ENCODE results near the gene OR10H5. TPM values are rescaled to one million over a fixed set of nuclear protein-coding genes. Genes with fewer than 3 reads are reported as not detected.
"Not testable (repeated sequence)": the region's sequence is repeated elsewhere in the genome, so short reads cannot be mapped to it uniquely, and the experiment has no call there.

The OR10H5 gene
- total RNA-seq, 2 donors from 2014 or later = not detected

- TF ChIP-seq CTCF (IDR thresholded peaks at IDR 0.05) = no peak
- H3K9me3 ChIP-seq = no peaks in the 10 kb centered on the region
- no peak for DNase-seq (ENCODE audit: low spot score)
- no peak overlapping the region for H3K4me3 ChIP-seq
- no peaks in the 10 kb centered on the region for H3K4me1 ChIP-seq
- H3K27me3 ChIP-seq = no peaks in the 10 kb centered on the region
- no peaks in the 10 kb centered on the region for H3K36me3 ChIP-seq
- no peak overlapping the region for H3K27ac ChIP-seq
Observed at GRCh38 chr19:15790096-15790495, 2.6 kb downstream of the OR10H5 start.

- H3K36me3 ChIP-seq = not testable (repeated sequence)
Observed at GRCh38 chr19:15794279-15794678, 6.8 kb downstream of the OR10H5 start.

GRCh38 chr19:15810335-15810734 lies 22.9 kb downstream of the OR10H5 start:
- no peak for DNase-seq (ENCODE audit: low spot score)

More at GRCh38 chr19:15794279-15794678, 6.8 kb downstream of the OR10H5 start:
- H3K4me1 ChIP-seq; H3K9me3 ChIP-seq; DNase-seq (ENCODE audit: low spot score); H3K4me3 ChIP-seq; H3K27ac ChIP-seq; H3K27me3 ChIP-seq: not testable (repeated sequence)

GRCh38 chr19:15811476-15811875 lies 24.0 kb downstream of the OR10H5 start:
- no peaks in the 10 kb centered on the region for H3K36me3 ChIP-seq
- no peak overlapping the region for H3K27ac ChIP-seq
- no peak for TF ChIP-seq CTCF (IDR thresholded peaks at IDR 0.05)
- no peak overlapping the region for H3K4me3 ChIP-seq
- no peaks in the 10 kb centered on the region for H3K4me1 ChIP-seq
- H3K27me3 ChIP-seq = no peaks in the 10 kb centered on the region
- DNase-seq (ENCODE audit: low spot score) = no peak
- H3K9me3 ChIP-seq = no peaks in the 10 kb centered on the region

More at GRCh38 chr19:15810335-15810734, 22.9 kb downstream of the OR10H5 start:
- H3K9me3 ChIP-seq = no peaks in the 10 kb centered on the region
- H3K27ac ChIP-seq = no peak overlapping the region
- H3K27me3 ChIP-seq = no peaks in the 10 kb centered on the region
- H3K4me1 ChIP-seq = no peaks in the 10 kb centered on the region
- TF ChIP-seq CTCF (IDR thresholded peaks at IDR 0.05) = peak in 1 of 2 donors; percentile 53
- H3K4me3 ChIP-seq = no peak overlapping the region
- H3K36me3 ChIP-seq = no peaks in the 10 kb centered on the region

- H3K27me3 ChIP-seq = no peaks in the 10 kb centered on the region
- no peaks in the 10 kb centered on the region for H3K4me1 ChIP-seq
- no peak overlapping the region for H3K27ac ChIP-seq
- no peaks in the 10 kb centered on the region for H3K36me3 ChIP-seq
- no peak for DNase-seq (ENCODE audit: low spot score)
- H3K9me3 ChIP-seq = no peaks in the 10 kb centered on the region
- H3K4me3 ChIP-seq = no peak overlapping the region
- no peak for TF ChIP-seq CTCF (IDR thresholded peaks at IDR 0.05)
Observed at GRCh38 chr19:15812060-15812722, 24.7 kb downstream of the OR10H5 start.

- H3K27ac ChIP-seq = no peak overlapping the region
- no peaks in the 10 kb centered on the region for H3K9me3 ChIP-seq
- no peaks in the 10 kb centered on the region for H3K27me3 ChIP-seq
- no peak for TF ChIP-seq CTCF (IDR thresholded peaks at IDR 0.05)
- DNase-seq (ENCODE audit: low spot score) = no peak
- no peaks in the 10 kb centered on the region for H3K36me3 ChIP-seq
- H3K4me1 ChIP-seq = no peaks in the 10 kb centered on the region
- H3K4me3 ChIP-seq = no peak overlapping the region
Observed at GRCh38 chr19:15813916-15814315, 26.5 kb downstream of the OR10H5 start.

Measured in right atrium auricular region (tissue), 2 donors.